Measurements from ENCODE around the gene MBD4. TPM values are rescaled to one million over a fixed set of nuclear protein-coding genes. Genes with fewer than 3 reads are reported as not detected.

MBD4 gene
- total RNA-seq, 3 donors from 2014 or later (not counting 1 experiment from before 2014, with no cell fraction given), result 46.4 to 55.6 (median 48.0) TPM

DNA sequence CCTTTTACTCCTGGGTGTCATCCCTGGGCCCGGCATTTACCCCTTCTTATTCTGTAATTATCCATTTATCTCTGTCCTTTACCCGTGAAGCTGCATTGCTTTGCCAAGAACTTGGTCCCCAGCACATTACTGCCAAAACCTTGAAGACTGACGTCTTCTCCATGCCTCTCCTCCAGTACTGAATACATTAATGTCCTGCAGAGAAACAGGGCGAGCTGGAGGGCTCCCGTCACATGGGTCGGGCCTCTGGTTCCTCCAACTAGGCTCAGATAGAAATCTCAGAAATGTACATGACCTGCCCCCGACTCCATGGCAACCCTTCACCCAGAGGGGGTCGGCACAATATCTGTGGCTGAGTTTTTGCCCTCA is 11.8 kb downstream of the MBD4 start:
- H3K27ac ChIP-seq (ENCODE audit: low read length), result no peak overlapping the region
- H3K9me3 ChIP-seq (ENCODE audit: control insufficient read depth, insufficient read depth, low read length), result no peaks in the 10 kb centered on the region
- H3K27me3 Mint-ChIP-seq (ENCODE audit: low read depth in 2 of 2), result no peaks in the 10 kb centered on the region
- TF ChIP-seq, protein P1, sequence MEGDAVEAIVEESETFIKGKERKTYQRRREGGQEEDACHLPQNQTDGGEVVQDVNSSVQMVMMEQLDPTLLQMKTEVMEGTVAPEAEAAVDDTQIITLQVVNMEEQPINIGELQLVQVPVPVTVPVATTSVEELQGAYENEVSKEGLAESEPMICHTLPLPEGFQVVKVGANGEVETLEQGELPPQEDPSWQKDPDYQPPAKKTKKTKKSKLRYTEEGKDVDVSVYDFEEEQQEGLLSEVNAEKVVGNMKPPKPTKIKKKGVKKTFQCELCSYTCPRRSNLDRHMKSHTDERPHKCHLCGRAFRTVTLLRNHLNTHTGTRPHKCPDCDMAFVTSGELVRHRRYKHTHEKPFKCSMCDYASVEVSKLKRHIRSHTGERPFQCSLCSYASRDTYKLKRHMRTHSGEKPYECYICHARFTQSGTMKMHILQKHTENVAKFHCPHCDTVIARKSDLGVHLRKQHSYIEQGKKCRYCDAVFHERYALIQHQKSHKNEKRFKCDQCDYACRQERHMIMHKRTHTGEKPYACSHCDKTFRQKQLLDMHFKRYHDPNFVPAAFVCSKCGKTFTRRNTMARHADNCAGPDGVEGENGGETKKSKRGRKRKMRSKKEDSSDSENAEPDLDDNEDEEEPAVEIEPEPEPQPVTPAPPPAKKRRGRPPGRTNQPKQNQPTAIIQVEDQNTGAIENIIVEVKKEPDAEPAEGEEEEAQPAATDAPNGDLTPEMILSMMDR (IDR thresholded peaks at IDR 0.05), result no peak
- H3K4me1 ChIP-seq (ENCODE audit: control insufficient read depth, insufficient read depth, low read length), result peaks cover 22% of the 10 kb centered on the region
- no peaks in the 10 kb centered on the region for H3K36me3 Mint-ChIP-seq
- intact Hi-C loops (cut with micrococcal nuclease), result loop anchor here (1.0 kb wide), 1 partner anchor 11 kb away; the partner anchor contains the start of gene MBD4
- H3K4me3 Mint-ChIP-seq, result peak overlapping the region; percentile 84
- peaks cover 26 to 38% of the 10 kb centered on the region in 2 donors for H3K4me1 Mint-ChIP-seq
- H3K27me3 ChIP-seq (ENCODE audit: control insufficient read depth, insufficient read depth, low read length), result no peaks in the 10 kb centered on the region
- ATAC-seq (peak in 2 of 3 donors; percentile 7 to 10), DNase-seq (no peak)
- WGBS (ENCODE audit: insufficient coverage), result 22% methylated on average over 8 of the region's 8 CpGs
- peaks cover 19% of the 10 kb centered on the region for H3K36me3 ChIP-seq (ENCODE audit: control insufficient read depth, insufficient read depth, low read length)
- H3K9me3 Mint-ChIP-seq, result no peaks in the 10 kb centered on the region
- peak overlapping the region; percentile 43 to 67 for H3K27ac Mint-ChIP-seq
- H3K4me3 ChIP-seq (ENCODE audit: low read length), result peak overlapping the region; percentile 38

DNA sequence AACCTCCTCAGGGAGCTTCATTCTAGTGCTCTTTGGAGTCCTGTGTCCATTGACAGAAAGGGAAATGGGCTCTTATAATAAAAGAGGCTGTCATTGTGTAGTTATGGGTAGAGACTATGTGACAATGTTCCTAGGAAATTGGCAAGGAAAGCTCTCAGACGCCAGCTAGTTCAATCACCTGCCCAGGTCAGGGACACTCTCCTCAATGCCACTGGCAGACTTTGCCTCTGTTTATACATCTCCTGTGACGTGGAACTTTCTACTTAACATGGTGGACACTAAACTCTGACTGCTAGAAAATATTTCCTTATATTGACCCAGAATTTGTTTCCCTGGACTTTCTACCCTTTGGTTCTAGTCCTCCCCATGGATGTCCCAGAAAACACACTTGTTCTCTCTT is 14.1 kb downstream of the MBD4 start:
- no peak overlapping the region for H3K4me3 Mint-ChIP-seq
- H3K4me1 Mint-ChIP-seq, result peaks cover 18 to 27% of the 10 kb centered on the region in 2 donors
- Histone ChIP-seq H3K4me1 (ENCODE audit: control insufficient read depth, insufficient read depth, low read length) (peaks cover 17% of the 10 kb centered on the region), H3K9me3 (ENCODE audit: control insufficient read depth, insufficient read depth, low read length) (no peaks in the 10 kb centered on the region), H3K36me3 (ENCODE audit: control insufficient read depth, insufficient read depth, low read length) (no peaks in the 10 kb centered on the region), H3K4me3 (ENCODE audit: low read length) (no peak overlapping the region), H3K27ac (ENCODE audit: low read length) (no peak overlapping the region), H3K27me3 (ENCODE audit: control insufficient read depth, insufficient read depth, low read length) (no peaks in the 10 kb centered on the region)
- intact Hi-C loops (cut with micrococcal nuclease), result no loop called here
- H3K36me3 Mint-ChIP-seq, result no peaks in the 10 kb centered on the region
- ATAC-seq, result no peak
- no peak for DNase-seq
- WGBS (ENCODE audit: insufficient coverage), result 85% methylated on average over 2 of the region's 2 CpGs
- H3K27ac Mint-ChIP-seq, result no peak overlapping the region
- TF ChIP-seq, protein P1 (IDR thresholded peaks at IDR 0.05), result no peak
- H3K9me3 Mint-ChIP-seq, result no peaks in the 10 kb centered on the region
- H3K27me3 Mint-ChIP-seq (ENCODE audit: low read depth in 2 of 2), result peaks cover 0 to 3% of the 10 kb centered on the region in 2 donors

DNA sequence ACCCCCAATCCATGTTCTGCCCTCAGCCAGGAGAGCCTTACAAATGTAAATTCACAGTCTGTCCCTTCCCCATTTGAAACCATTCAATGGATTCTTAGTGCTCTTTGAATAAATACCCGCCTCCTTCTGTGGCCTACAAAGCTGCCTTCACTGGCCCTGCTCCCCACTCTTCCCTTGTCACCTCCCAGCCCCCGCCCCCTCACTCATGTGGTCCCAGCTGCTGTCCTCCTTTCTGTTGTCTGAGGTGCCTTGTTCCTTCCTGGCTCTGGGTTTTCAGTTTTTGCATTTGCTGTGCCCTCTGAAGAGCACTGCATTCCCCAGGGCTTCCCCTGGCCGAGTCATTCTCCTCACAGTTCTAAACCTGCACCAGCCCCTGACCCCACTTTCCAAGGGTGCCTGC is 14.5 kb downstream of the MBD4 start:
- 79% methylated on average over 3 of the region's 3 CpGs for WGBS (ENCODE audit: insufficient coverage)
- DNase-seq, result no peak
- TF ChIP-seq, protein P1 (IDR thresholded peaks at IDR 0.05), result no peak
- Mint-ChIP-seq H3K9me3 (no peaks in the 10 kb centered on the region), H3K27ac (no peak overlapping the region), H3K4me1 (peaks cover 18 to 27% of the 10 kb centered on the region in 2 donors), H3K36me3 (no peaks in the 10 kb centered on the region), H3K27me3 (ENCODE audit: low read depth in 2 of 2) (peaks cover 0 to 3% of the 10 kb centered on the region in 2 donors), H3K4me3 (no peak overlapping the region)
- intact Hi-C loops (cut with micrococcal nuclease), result no loop called here
- Histone ChIP-seq H3K9me3 (ENCODE audit: control insufficient read depth, insufficient read depth, low read length) (no peaks in the 10 kb centered on the region), H3K27me3 (ENCODE audit: control insufficient read depth, insufficient read depth, low read length) (no peaks in the 10 kb centered on the region), H3K36me3 (ENCODE audit: control insufficient read depth, insufficient read depth, low read length) (no peaks in the 10 kb centered on the region), H3K27ac (ENCODE audit: low read length) (no peak overlapping the region), H3K4me1 (ENCODE audit: control insufficient read depth, insufficient read depth, low read length) (peaks cover 17% of the 10 kb centered on the region), H3K4me3 (ENCODE audit: low read length) (no peak overlapping the region)
- ATAC-seq, result no peak

DNA sequence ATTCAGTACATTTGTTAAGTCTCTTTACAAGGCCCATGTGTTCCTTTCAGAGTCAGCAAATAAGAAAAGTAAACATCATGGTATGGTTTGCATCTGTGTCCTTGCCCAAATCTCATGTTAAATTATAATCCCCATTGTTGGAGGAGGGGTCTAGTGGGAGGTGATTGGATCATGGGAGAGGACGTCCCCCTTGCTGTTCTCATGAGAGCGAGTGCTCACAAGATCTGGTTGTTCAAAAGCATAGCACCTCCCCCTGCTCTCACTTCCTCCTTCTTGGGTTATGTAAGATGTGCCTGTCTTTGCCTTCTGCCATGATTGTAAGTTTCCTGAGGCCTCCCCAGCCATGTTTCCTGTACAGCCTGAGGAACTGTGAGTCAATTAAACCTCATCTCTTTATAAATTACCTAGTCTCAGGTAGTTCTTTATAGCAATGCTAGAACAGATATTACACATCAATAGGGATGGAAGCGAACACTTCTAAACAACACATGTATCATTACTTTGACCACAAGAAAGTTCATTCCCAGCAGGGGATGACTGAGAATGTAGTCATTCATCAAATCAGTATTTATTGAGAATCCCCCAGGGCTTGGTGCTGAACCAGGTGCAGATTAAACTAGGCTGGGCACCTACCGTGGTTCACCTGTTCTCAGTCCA is 15.4 kb downstream of the MBD4 start:
- DNase-seq (no peak), ATAC-seq (no peak)
- Mint-ChIP-seq H3K27me3 (ENCODE audit: low read depth in 2 of 2) (peaks cover 0 to 3% of the 10 kb centered on the region in 2 donors), H3K36me3 (no peaks in the 10 kb centered on the region), H3K4me3 (no peak overlapping the region), H3K27ac (no peak overlapping the region), H3K9me3 (no peaks in the 10 kb centered on the region), H3K4me1 (peaks cover 18 to 21% of the 10 kb centered on the region in 2 donors)
- Histone ChIP-seq H3K27me3 (ENCODE audit: control insufficient read depth, insufficient read depth, low read length) (no peaks in the 10 kb centered on the region), H3K27ac (ENCODE audit: low read length) (no peak overlapping the region), H3K4me3 (ENCODE audit: low read length) (no peak overlapping the region), H3K9me3 (ENCODE audit: control insufficient read depth, insufficient read depth, low read length) (no peaks in the 10 kb centered on the region), H3K36me3 (ENCODE audit: control insufficient read depth, insufficient read depth, low read length) (no peaks in the 10 kb centered on the region), H3K4me1 (ENCODE audit: control insufficient read depth, insufficient read depth, low read length) (peaks cover 17% of the 10 kb centered on the region)
- 90% methylated on average over 2 of the region's 4 CpGs for WGBS (ENCODE audit: insufficient coverage)
- intact Hi-C loops (cut with micrococcal nuclease), result no loop called here
- TF ChIP-seq, protein P1 (IDR thresholded peaks at IDR 0.05), result no peak

Data from natural killer cell (primary cell).